ENCODE data around the gene PAGR1. TPM values are rescaled to one million over a fixed set of nuclear protein-coding genes. Genes with fewer than 3 reads are reported as not detected.

Gene PAGR1
- total and polyA plus RNA-seq, 2 of the 13 experiments (the other 11 are each of a cell fraction or from before 2014, with no cell fraction given): 9.8 to 66.4 TPM

GRCh38 chr16:29862884-29863668, 47.1 kb downstream of the PAGR1 start, which contains the start of gene CDIPT (continued):
- TF ChIP-seq GPN1 (CRISPR knock-in tag; IDR thresholded peaks at IDR 0.05; ENCODE audit: borderline replicate concordance) (no peak), ZNF800 (CRISPR knock-in tag; IDR thresholded peaks at IDR 0.05) (no peak), ZNF143 (CRISPR knock-in tag; IDR thresholded peaks at IDR 0.05) (peak; percentile 57; the same call in 1 of the 2 replicates), FLYWCH1 (CRISPR knock-in tag; IDR thresholded peaks at IDR 0.05) (no peak), ZNF841 (CRISPR knock-in tag; IDR thresholded peaks at IDR 0.05; ENCODE audit: borderline replicate concordance) (no peak), ZNF720 (CRISPR knock-in tag; IDR thresholded peaks at IDR 0.05) (no peak), AGO2 (optimal IDR thresholded peaks at IDR 0.05; ENCODE audit: low read depth, low read length) (peak; percentile 69), KLF6 (CRISPR knock-in tag; IDR thresholded peaks at IDR 0.05) (peak; percentile 80), GABPB1 (CRISPR knock-in tag; IDR thresholded peaks at IDR 0.05) (peak; percentile 86), ZNF24 (IDR thresholded peaks at IDR 0.05) (peak; percentile 65; the same call in 1 of the 2 replicates), ZBTB21 (CRISPR knock-in tag; IDR thresholded peaks at IDR 0.05) (peak; percentile 73), HOXA9 (CRISPR knock-in tag; IDR thresholded peaks at IDR 0.05; ENCODE audit: borderline replicate concordance) (peak; percentile 70; the same call in 1 of the 2 replicates), MATR3 (CRISPR knock-in tag; IDR thresholded peaks at IDR 0.05) (no peak), RBAK (CRISPR knock-in tag; IDR thresholded peaks at IDR 0.05) (0 out of 2 replicates have a peak, but pooled peaks have one; percentile 22), HNRNPLL (IDR thresholded peaks at IDR 0.05; ENCODE audit: low read depth, low read length, poor library complexity, severe bottlenecking) (peak; percentile 90), ZNF383 (CRISPR knock-in tag; IDR thresholded peaks at IDR 0.05; ENCODE audit: borderline replicate concordance) (no peak), ZNF282 (IDR thresholded peaks at IDR 0.05; ENCODE audit: partially characterized antibody) (no peak), RXRB (CRISPR knock-in tag; IDR thresholded peaks at IDR 0.05; ENCODE audit: borderline replicate concordance) (peak; percentile 92; the same call in 1 of the 2 replicates)
- TF ChIP-seq, protein P1, sequence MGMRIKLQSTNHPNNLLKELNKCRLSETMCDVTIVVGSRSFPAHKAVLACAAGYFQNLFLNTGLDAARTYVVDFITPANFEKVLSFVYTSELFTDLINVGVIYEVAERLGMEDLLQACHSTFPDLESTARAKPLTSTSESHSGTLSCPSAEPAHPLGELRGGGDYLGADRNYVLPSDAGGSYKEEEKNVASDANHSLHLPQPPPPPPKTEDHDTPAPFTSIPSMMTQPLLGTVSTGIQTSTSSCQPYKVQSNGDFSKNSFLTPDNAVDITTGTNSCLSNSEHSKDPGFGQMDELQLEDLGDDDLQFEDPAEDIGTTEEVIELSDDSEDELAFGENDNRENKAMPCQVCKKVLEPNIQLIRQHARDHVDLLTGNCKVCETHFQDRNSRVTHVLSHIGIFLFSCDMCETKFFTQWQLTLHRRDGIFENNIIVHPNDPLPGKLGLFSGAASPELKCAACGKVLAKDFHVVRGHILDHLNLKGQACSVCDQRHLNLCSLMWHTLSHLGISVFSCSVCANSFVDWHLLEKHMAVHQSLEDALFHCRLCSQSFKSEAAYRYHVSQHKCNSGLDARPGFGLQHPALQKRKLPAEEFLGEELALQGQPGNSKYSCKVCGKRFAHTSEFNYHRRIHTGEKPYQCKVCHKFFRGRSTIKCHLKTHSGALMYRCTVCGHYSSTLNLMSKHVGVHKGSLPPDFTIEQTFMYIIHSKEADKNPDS (CRISPR knock-in tag; IDR thresholded peaks at IDR 0.05): no peak
- TF ChIP-seq, protein P2, sequence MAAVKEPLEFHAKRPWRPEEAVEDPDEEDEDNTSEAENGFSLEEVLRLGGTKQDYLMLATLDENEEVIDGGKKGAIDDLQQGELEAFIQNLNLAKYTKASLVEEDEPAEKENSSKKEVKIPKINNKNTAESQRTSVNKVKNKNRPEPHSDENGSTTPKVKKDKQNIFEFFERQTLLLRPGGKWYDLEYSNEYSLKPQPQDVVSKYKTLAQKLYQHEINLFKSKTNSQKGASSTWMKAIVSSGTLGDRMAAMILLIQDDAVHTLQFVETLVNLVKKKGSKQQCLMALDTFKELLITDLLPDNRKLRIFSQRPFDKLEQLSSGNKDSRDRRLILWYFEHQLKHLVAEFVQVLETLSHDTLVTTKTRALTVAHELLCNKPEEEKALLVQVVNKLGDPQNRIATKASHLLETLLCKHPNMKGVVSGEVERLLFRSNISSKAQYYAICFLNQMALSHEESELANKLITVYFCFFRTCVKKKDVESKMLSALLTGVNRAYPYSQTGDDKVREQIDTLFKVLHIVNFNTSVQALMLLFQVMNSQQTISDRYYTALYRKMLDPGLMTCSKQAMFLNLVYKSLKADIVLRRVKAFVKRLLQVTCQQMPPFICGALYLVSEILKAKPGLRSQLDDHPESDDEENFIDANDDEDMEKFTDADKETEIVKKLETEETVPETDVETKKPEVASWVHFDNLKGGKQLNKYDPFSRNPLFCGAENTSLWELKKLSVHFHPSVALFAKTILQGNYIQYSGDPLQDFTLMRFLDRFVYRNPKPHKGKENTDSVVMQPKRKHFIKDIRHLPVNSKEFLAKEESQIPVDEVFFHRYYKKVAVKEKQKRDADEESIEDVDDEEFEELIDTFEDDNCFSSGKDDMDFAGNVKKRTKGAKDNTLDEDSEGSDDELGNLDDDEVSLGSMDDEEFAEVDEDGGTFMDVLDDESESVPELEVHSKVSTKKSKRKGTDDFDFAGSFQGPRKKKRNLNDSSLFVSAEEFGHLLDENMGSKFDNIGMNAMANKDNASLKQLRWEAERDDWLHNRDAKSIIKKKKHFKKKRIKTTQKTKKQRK (IDR thresholded peaks at IDR 0.05; ENCODE audit: low read length): no peak

Data from HepG2 (cell line).